Measurements from ENCODE around the gene GAS2L1.

DNA sequence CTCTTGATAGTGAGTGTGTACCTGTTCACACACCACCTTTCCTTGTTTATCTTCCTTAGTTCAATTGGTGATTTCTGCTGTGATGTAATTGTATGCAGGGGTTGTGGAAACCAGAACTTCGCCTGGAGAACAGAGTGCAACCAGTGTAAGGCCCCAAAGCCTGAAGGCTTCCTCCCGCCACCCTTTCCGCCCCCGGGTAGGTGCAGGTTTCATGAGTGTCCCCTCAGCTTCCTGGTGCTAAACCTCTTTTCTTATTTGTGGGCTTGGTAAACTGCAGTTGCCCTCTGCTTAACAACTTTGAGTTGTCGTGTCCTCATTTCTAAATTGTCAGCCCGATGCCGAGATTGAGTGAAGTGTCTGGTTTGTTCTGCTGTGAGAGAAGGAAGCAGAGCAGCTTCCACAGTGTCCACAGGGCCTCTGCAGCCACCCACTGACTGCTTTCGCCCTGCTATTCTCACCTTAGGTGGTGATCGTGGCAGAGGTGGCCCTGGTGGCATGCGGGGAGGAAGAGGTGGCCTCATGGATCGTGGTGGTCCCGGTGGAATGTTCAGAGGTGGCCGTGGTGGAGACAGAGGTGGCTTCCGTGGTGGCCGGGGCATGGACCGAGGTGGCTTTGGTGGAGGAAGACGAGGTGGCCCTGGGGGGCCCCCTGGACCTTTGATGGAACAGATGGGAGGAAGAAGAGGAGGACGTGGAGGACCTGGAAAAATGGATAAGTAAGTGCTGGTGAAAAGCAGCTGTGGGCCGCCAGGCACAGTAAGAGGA is 7.1 kb upstream of the GAS2L1 start:
- no peak for TF ChIP-seq POLR2A (IDR thresholded peaks at IDR 0.05)
- TF ChIP-seq, protein P1, sequence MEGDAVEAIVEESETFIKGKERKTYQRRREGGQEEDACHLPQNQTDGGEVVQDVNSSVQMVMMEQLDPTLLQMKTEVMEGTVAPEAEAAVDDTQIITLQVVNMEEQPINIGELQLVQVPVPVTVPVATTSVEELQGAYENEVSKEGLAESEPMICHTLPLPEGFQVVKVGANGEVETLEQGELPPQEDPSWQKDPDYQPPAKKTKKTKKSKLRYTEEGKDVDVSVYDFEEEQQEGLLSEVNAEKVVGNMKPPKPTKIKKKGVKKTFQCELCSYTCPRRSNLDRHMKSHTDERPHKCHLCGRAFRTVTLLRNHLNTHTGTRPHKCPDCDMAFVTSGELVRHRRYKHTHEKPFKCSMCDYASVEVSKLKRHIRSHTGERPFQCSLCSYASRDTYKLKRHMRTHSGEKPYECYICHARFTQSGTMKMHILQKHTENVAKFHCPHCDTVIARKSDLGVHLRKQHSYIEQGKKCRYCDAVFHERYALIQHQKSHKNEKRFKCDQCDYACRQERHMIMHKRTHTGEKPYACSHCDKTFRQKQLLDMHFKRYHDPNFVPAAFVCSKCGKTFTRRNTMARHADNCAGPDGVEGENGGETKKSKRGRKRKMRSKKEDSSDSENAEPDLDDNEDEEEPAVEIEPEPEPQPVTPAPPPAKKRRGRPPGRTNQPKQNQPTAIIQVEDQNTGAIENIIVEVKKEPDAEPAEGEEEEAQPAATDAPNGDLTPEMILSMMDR (IDR thresholded peaks at IDR 0.05): no peak

All from heart left ventricle (tissue), 13 donors.